BLaER1 treated with 17β-estradiol and CSF1 and Interleukin-3, amounts not matched to agents 10 nM and 100 nM (cell line): ENCODE data around the gene MUTYH.

Experiments used
- H3K27ac ChIP-seq, 11 experiments: shearing (Covaris generic); formaldehyde crosslinking; 2 replicates each; pipeline ENCODE4 v1.8.1; 2022
- H3K27me3 ChIP-seq, 11 experiments: shearing (Covaris generic); formaldehyde crosslinking; 2 replicates each; pipeline ENCODE4 v1.8.1; 2022
- H3K36me3 ChIP-seq, 11 experiments: shearing (Covaris generic); formaldehyde crosslinking; 2 replicates each; pipeline ENCODE4 v1.8.1; 2022
- H3K4me1 ChIP-seq, 10 experiments: shearing (Covaris generic); formaldehyde crosslinking; 2 replicates each; pipeline ENCODE4 v1.8.1; 2022
- H3K4me2 ChIP-seq, 11 experiments: shearing (Covaris generic); formaldehyde crosslinking; 2 replicates each; pipeline ENCODE4 v1.8.1; 2022
- H3K4me3 ChIP-seq, 10 experiments: shearing (Covaris generic); formaldehyde crosslinking; 2 replicates each; pipeline ENCODE4 v1.8.1; 2022
- H3K9ac ChIP-seq, 11 experiments: shearing (Covaris generic); formaldehyde crosslinking; 2 replicates each; pipeline ENCODE4 v1.8.1; 2022
- H3K9me3 ChIP-seq, 11 experiments: shearing (Covaris generic); formaldehyde crosslinking; replicated peaks in 1 of 11; 2 replicates each; pipeline ENCODE4 v1.8.1; 2022
- H4K20me1 ChIP-seq, 11 experiments: shearing (Covaris generic); formaldehyde crosslinking; 2 replicates each; pipeline ENCODE4 v1.8.1; 2022
- Cebpa-rat ChIP-seq, 11 experiments: shearing (Covaris generic); IDR thresholded peaks; 2 replicates each; pipeline ENCODE4 v1.8.1; 2022

MUTYH gene

GRCh38 chr1:45329445-45329844 lies 10.8 kb downstream of the MUTYH start:
- 0 out of 22 replicates have a peak overlapping the region, but pooled peaks of 1 of the 11 experiments have one; percentile 11 for H3K27ac ChIP-seq
- no peaks in the 10 kb centered on the region for H3K9me3 ChIP-seq
- H3K4me1 ChIP-seq: peaks cover 23 to 59% (median 51%) of the 10 kb centered on the region in 10 experiments
- H3K4me3 ChIP-seq: no peak overlapping the region
- TF ChIP-seq Cebpa-rat (IDR thresholded peaks at IDR 0.05): no peak
- peak overlapping the region in 3 of 11 experiments; percentile 56 to 88 (median 84); a peak in 2 of 22 replicates for H3K9ac ChIP-seq
- peak overlapping the region in 8 of 11 experiments; percentile 91 to 99 (median 98); a peak in 11 of 22 replicates for H3K4me2 ChIP-seq
- peaks cover 36 to 67% (median 51%) of the 10 kb centered on the region in 11 experiments for H3K36me3 ChIP-seq
- no peaks in the 10 kb centered on the region for H3K27me3 ChIP-seq
- no peaks in the 10 kb centered on the region for H4K20me1 ChIP-seq

- Histone ChIP-seq H3K9ac (peak overlapping the region in 8 of 11 experiments; percentile 31 to 88 (median 80); a peak in 12 of 22 replicates), H3K4me1 (peaks cover 15 to 52% (median 44%) of the 10 kb centered on the region in 10 experiments), H3K27ac (peak overlapping the region in 3 of 11 experiments; percentile 11 to 20 (median 17); a peak in 1 of 22 replicates), H3K27me3 (no peaks in the 10 kb centered on the region), H3K4me3 (peak overlapping the region in 5 of 10 experiments; percentile 56 to 66 (median 63); a peak in 6 of 20 replicates), H3K4me2 (peak overlapping the region; percentile 4 to 99 (median 98); a peak in 20 of 22 replicates), H4K20me1 (no peaks in the 10 kb centered on the region), H3K36me3 (peaks cover 34 to 60% (median 45%) of the 10 kb centered on the region in 11 experiments), H3K9me3 (no peaks in the 10 kb centered on the region)
- TF ChIP-seq Cebpa-rat (IDR thresholded peaks at IDR 0.05): no peak
Observed at GRCh38 chr1:45328680-45329079, 11.6 kb downstream of the MUTYH start.

- Histone ChIP-seq H3K4me3 (peak overlapping the region in 9 of 10 experiments; percentile 56 to 72 (median 63); a peak in 18 of 20 replicates), H3K4me2 (peak overlapping the region; percentile 91 to 99 (median 98)), H3K4me1 (peaks cover 14 to 52% (median 43%) of the 10 kb centered on the region in 10 experiments), H3K36me3 (peaks cover 26 to 52% (median 37%) of the 10 kb centered on the region in 11 experiments), H3K9me3 (no peaks in the 10 kb centered on the region), H3K27me3 (no peaks in the 10 kb centered on the region), H3K27ac (peak overlapping the region in 7 of 11 experiments; percentile 78 to 88 (median 84); a peak in 15 of 22 replicates), H3K9ac (peak overlapping the region in 9 of 11 experiments; percentile 19 to 88 (median 84); a peak in 17 of 22 replicates), H4K20me1 (no peaks in the 10 kb centered on the region)
- no peak for TF ChIP-seq Cebpa-rat (IDR thresholded peaks at IDR 0.05)
Observed at GRCh38 chr1:45327644-45328515, 12.4 kb downstream of the MUTYH start.

- H3K27me3 ChIP-seq: no peaks in the 10 kb centered on the region
- peaks cover 17 to 42% (median 28%) of the 10 kb centered on the region in 11 experiments for H3K36me3 ChIP-seq
- H3K9ac ChIP-seq: peak within 1 kb of the TSS; percentile 62 to 88 (median 83)
- H3K27ac ChIP-seq: peak within 1 kb of the TSS in 10 of 11 experiments; percentile 23 to 88 (median 84); a peak in 19 of 22 replicates
- H3K4me1 ChIP-seq: peaks cover 14 to 52% (median 43%) of the 10 kb centered on the region in 10 experiments
- no peaks in the 10 kb centered on the region for H4K20me1 ChIP-seq
- H3K9me3 ChIP-seq: no peaks in the 10 kb centered on the region
- H3K4me2 ChIP-seq: peak within 1 kb of the TSS; percentile 91 to 99 (median 98)
- TF ChIP-seq Cebpa-rat (IDR thresholded peaks at IDR 0.05): no peak
- H3K4me3 ChIP-seq: peak within 1 kb of the TSS; percentile 52 to 72 (median 63)
Observed at GRCh38 chr1:45326627-45327623, 13.3 kb downstream of the MUTYH start, which contains the start of gene HPDL. Gene HPDL, plus strand, starts transcription at chr1:45326895. Its CDS starts 254 bp downstream, at chr1:45327149.

- Histone ChIP-seq H3K9ac (peak overlapping the region; percentile 62 to 88 (median 83); a peak in 20 of 22 replicates), H4K20me1 (no peaks in the 10 kb centered on the region), H3K27ac (peak overlapping the region in 9 of 11 experiments; percentile 65 to 88 (median 84); a peak in 19 of 22 replicates), H3K4me3 (peak overlapping the region; percentile 52 to 72 (median 63)), H3K9me3 (no peaks in the 10 kb centered on the region), H3K4me2 (peak overlapping the region; percentile 91 to 99 (median 98)), H3K36me3 (peaks cover 7 to 33% (median 19%) of the 10 kb centered on the region in 11 experiments; a peak in 18 of 22 replicates), H3K27me3 (no peaks in the 10 kb centered on the region), H3K4me1 (peaks cover 14 to 48% (median 43%) of the 10 kb centered on the region in 10 experiments)
- peak in 2 of 11 experiments; percentile 27 to 30; a peak in 1 of 22 replicates for TF ChIP-seq Cebpa-rat (IDR thresholded peaks at IDR 0.05)
Observed at GRCh38 chr1:45325851-45326506, 14.3 kb downstream of the MUTYH start.

- H3K4me2 ChIP-seq: no peak overlapping the region
- peaks cover 7 to 23% (median 20%) of the 10 kb centered on the region in 10 experiments for H3K4me1 ChIP-seq
- no peak for TF ChIP-seq Cebpa-rat (IDR thresholded peaks at IDR 0.05)
- H3K27me3 ChIP-seq: no peaks in the 10 kb centered on the region
- H3K27ac ChIP-seq: no peak overlapping the region
- no peaks in the 10 kb centered on the region for H4K20me1 ChIP-seq
- H3K4me3 ChIP-seq: no peak overlapping the region
- no peak overlapping the region for H3K9ac ChIP-seq
- peaks cover 0 to 3% (median 0%) of the 10 kb centered on the region in 11 experiments; a peak in 1 of 22 replicates for H3K36me3 ChIP-seq
- no peaks in the 10 kb centered on the region for H3K9me3 ChIP-seq
Observed at GRCh38 chr1:45322486-45323040, 17.7 kb downstream of the MUTYH start.

GRCh38 chr1:45321444-45321843 lies 18.8 kb downstream of the MUTYH start:
- no peaks in the 10 kb centered on the region for H3K36me3 ChIP-seq
- peaks cover 0 to 12% (median 9%) of the 10 kb centered on the region in 10 experiments; a peak in 17 of 20 replicates for H3K4me1 ChIP-seq
- no peaks in the 10 kb centered on the region for H4K20me1 ChIP-seq
- H3K9me3 ChIP-seq: no peaks in the 10 kb centered on the region
- no peak overlapping the region for H3K4me2 ChIP-seq
- H3K4me3 ChIP-seq: no peak overlapping the region
- H3K27me3 ChIP-seq: no peaks in the 10 kb centered on the region
- TF ChIP-seq Cebpa-rat (IDR thresholded peaks at IDR 0.05): no peak
- H3K27ac ChIP-seq: no peak overlapping the region
- H3K9ac ChIP-seq: no peak overlapping the region
